PFSK-1 (cell line): ENCODE results near the gene IFNA1.

Source experiments
- POLR2AphosphoS5 ChIP-seq: IDR thresholded peaks from 2 replicates; pipeline ENCODE4 v1.6.1; 2012; ENCODE audit warnings: low read depth, mild to moderate bottlenecking, control low read depth, low read length, moderate library complexity
- REST ChIP-seq, 2 experiments: IDR thresholded peaks; 2 replicates each; pipeline versions ENCODE4 v1.6.1 to v1.8.0; 2011 to 2012; ENCODE audit warnings: low read depth in 2 of 2, low read length in 2 of 2, control low read depth in 1 of 2, inconsistent platforms in 1 of 2, mild to moderate bottlenecking in 1 of 2, moderate library complexity in 1 of 2; ENCODE audit not compliant: insufficient read depth in 1 of 2

- TF ChIP-seq POLR2AphosphoS5 (no peak), REST (IDR thresholded peaks at IDR 0.05; ENCODE audit: insufficient read depth in 1 of 2, low read depth in 2 of 2, low read length in 2 of 2) (no peak)
Measured at GRCh38 chr9:21461377-21461776, 21.1 kb downstream of the IFNA1 start.
